Parathyroid adenoma (tissue), 2 donors: ENCODE results near the gene ADAMTS7.
"Not testable (repeated sequence)": the region's sequence is repeated elsewhere in the genome, so short reads cannot be mapped to it uniquely, and the experiment has no call there.

Source experiments
- H2AFZ ChIP-seq: fragments of 300-600 bp; sonication (generic); one replicate; pipeline ENCODE4 v1.7.0; 2017; ENCODE audit warnings: antibody characterized with exemption, mild to moderate bottlenecking
- H3K27ac ChIP-seq: fragments of 300-600 bp; sonication (generic); one replicate; pipeline ENCODE4 v1.7.0; 2017
- H3K27me3 ChIP-seq: fragments of 300-600 bp; sonication (generic); one replicate; pipeline ENCODE4 v1.7.0; 2017; ENCODE audit warnings: low read length; ENCODE audit not compliant: control insufficient read depth, insufficient read depth
- H3K36me3 ChIP-seq: fragments of 300-600 bp; sonication (generic); one replicate; pipeline ENCODE4 v1.7.0; 2017; ENCODE audit warnings: low read length; ENCODE audit not compliant: control insufficient read depth, insufficient read depth
- H3K4me1 ChIP-seq: fragments of 300-600 bp; sonication (generic); one replicate; pipeline ENCODE4 v1.7.0; 2017; ENCODE audit warnings: control low read depth
- H3K4me2 ChIP-seq: fragments of 300-600 bp; sonication (generic); one replicate; pipeline ENCODE4 v1.7.0; 2017; ENCODE audit warnings: low read length
- H3K4me3 ChIP-seq: fragments of 300-600 bp; sonication (generic); one replicate; pipeline ENCODE4 v1.7.0; 2017; ENCODE audit warnings: low read depth, low read length
- H3K79me2 ChIP-seq: fragments of 300-600 bp; sonication (generic); one replicate; pipeline ENCODE4 v1.7.0; 2017; ENCODE audit warnings: control low read depth
- H3K9ac ChIP-seq: fragments of 300-600 bp; sonication (generic); one replicate; pipeline ENCODE4 v1.7.0; 2017; ENCODE audit warnings: mild to moderate bottlenecking
- H3K9me3 ChIP-seq: fragments of 300-600 bp; sonication (generic); one replicate; pipeline ENCODE4 v1.7.0; 2017; ENCODE audit warnings: low read length; ENCODE audit not compliant: control insufficient read depth
- TF ChIP-seq, protein P1 (sequence below): fragments of 300-600 bp; sonication (generic); IDR thresholded peaks from one replicate; pipeline ENCODE4 v1.7.0; 2017; ENCODE audit warnings: antibody characterized with exemption, mild to moderate bottlenecking
- donor health status: primary hyperparathyroidism.

ADAMTS7 gene

DNA sequence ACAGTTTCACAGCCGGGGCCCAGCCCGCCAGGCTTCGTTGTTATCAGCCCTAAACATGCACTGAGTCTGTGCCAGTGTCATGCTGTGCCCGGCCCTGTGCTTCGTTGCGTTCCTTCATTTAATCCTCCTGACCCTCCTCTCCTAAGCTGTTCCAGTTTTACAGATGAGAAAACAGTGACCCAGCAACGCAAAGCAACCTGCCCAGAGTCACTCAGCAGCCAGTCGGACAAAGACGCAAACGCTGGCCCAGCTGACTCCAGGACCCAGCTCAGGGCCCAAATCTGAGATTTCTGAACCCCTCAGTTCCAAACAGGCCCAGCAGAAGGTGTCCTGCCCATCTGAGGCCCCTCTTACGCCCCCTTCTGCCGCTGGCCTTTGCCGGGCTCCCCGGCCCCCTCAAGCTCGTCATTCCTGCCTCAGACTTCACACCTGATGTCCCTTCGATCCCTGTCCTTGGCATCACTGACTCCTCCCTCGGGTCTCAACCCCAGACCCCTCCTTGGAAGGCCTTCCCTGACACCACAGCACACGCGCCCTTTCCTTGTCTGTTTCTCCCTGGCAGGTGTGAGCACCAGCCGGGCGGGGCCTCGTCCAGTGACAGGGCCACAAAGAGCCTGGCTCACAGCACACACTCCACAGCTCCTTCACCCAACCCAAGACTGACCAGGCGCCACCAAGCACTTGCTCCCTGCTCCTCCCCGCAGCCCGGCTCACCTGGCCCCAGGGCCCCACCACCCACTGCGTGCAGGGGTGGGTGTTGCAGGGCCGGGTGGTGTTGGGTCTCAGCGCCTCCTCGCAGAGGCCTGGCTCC is 48.1 kb downstream of the ADAMTS7 start:
- no peaks in the 10 kb centered on the region for H3K9me3 ChIP-seq
- no peaks in the 10 kb centered on the region for H3K27me3 ChIP-seq
- no peak overlapping the region for H2AFZ ChIP-seq
- no peaks in the 10 kb centered on the region for H3K36me3 ChIP-seq
- H3K4me3 ChIP-seq: no peak overlapping the region
- H3K27ac ChIP-seq: no peak overlapping the region
- TF ChIP-seq, protein P1, sequence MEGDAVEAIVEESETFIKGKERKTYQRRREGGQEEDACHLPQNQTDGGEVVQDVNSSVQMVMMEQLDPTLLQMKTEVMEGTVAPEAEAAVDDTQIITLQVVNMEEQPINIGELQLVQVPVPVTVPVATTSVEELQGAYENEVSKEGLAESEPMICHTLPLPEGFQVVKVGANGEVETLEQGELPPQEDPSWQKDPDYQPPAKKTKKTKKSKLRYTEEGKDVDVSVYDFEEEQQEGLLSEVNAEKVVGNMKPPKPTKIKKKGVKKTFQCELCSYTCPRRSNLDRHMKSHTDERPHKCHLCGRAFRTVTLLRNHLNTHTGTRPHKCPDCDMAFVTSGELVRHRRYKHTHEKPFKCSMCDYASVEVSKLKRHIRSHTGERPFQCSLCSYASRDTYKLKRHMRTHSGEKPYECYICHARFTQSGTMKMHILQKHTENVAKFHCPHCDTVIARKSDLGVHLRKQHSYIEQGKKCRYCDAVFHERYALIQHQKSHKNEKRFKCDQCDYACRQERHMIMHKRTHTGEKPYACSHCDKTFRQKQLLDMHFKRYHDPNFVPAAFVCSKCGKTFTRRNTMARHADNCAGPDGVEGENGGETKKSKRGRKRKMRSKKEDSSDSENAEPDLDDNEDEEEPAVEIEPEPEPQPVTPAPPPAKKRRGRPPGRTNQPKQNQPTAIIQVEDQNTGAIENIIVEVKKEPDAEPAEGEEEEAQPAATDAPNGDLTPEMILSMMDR: no peak
- no peak overlapping the region for H3K9ac ChIP-seq
- H3K79me2 ChIP-seq: no peaks in the 10 kb centered on the region
- H3K4me1 ChIP-seq: no peaks in the 10 kb centered on the region
- H3K4me2 ChIP-seq: no peak overlapping the region

DNA sequence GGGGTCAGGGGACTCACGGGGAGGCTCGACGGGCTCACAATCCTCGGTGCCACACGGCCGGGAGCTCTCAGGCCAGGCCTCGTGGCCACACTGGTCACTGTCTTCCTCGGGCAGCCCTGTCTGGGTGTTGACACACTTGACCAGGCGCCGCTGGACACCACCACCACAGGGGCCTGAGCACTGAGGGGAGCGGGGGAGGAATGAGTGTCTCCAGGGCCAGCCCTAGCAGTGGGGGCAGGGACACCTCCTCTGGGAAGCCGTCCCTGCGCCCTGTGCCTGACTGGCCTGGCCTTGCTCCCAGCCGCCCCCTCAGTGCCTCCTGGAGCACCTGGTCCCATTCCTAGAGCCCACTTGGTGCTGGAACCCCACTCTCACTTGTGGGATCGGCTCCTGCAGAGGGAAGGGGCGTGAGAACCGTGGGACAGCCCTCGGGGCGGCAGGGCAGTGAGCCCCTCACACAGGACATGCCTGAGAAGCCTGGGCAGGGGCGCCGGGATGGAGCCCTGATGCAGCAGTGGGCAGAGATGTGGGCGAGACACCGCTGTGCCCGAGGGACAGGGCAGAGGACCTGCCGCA is 48.8 kb downstream of the ADAMTS7 start:
- H3K4me1 ChIP-seq, H3K4me3 ChIP-seq, H3K27me3 ChIP-seq, H3K27ac ChIP-seq, H2AFZ ChIP-seq, H3K9ac ChIP-seq, H3K79me2 ChIP-seq, H3K4me2 ChIP-seq, H3K36me3 ChIP-seq, H3K9me3 ChIP-seq: not testable (repeated sequence)

DNA sequence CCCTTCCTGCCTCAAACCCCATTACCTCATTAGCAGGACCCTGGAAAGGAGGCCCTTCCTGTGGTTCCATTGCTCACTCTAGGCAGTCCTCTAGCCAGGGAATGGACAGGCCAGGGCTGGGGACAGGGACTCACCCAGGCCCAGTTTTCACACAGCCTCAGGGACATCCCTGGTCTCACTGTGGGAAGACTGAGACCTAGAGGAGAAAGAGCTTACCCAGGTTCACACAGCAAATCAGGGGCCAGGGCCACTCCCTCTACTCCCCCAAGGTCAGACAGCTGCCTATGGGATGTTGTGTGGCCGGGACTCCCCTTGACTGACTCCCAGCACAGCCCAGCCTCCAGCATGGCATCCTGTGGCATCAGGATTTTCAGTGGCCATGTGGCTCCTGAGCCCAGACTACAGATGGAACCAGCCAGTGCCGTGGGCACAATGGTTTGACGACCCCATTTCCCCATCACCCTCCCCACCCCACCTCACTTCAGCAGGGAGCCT is 49.3 kb downstream of the ADAMTS7 start:
- no peaks in the 10 kb centered on the region for H3K4me1 ChIP-seq
- no peaks in the 10 kb centered on the region for H3K9me3 ChIP-seq
- H3K27me3 ChIP-seq: no peaks in the 10 kb centered on the region
- no peak overlapping the region for H2AFZ ChIP-seq
- H3K36me3 ChIP-seq: no peaks in the 10 kb centered on the region
- H3K27ac ChIP-seq: no peak overlapping the region
- H3K4me3 ChIP-seq: no peak overlapping the region
- H3K79me2 ChIP-seq: no peaks in the 10 kb centered on the region
- TF ChIP-seq, protein P1: no peak
- no peak overlapping the region for H3K4me2 ChIP-seq
- no peak overlapping the region for H3K9ac ChIP-seq

DNA sequence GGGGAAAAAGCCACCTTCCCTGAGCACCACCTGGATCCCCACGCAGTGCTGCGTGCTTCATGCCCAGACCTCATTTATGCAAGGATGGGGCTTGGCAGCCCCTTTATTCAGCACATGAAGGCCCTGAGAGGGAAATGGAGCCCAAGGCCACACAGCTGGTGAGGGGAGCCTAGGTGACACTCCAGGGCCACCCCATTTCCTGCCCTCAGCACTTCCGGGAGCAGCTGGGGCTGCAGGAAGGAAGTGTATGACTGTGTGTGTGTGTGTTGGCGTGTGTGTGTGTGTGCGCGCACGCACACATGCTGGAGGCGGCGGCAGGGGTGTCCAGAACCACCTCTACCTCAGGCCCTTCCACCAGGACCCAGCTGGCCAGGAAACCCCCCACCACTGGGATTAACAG is 49.8 kb downstream of the ADAMTS7 start:
- H3K4me1 ChIP-seq, H3K79me2 ChIP-seq, H3K4me3 ChIP-seq, H3K27me3 ChIP-seq, H3K9me3 ChIP-seq, H3K4me2 ChIP-seq, H2AFZ ChIP-seq, H3K27ac ChIP-seq, H3K36me3 ChIP-seq, H3K9ac ChIP-seq: not testable (repeated sequence)

DNA sequence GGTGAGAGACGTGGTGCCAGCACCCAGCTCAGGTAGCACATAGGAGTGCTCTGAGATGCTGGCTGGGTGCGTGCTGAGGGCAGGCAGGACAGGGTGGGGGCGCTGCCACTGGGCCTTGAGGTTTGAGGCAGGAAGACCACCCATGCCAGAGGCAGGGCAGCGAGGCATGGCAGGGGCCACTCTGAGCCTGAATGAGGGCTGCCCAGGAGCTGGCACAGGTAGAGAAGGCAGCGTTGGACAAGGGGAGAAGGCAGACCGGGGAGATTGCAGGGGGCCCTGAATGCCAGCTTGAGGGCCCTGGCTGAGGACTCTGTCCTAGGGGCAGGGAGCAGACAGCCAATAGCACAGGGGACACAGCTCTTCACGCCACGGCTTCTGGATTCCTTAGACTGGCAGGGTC is 50.2 kb downstream of the ADAMTS7 start:
- H3K9me3 ChIP-seq: no peaks in the 10 kb centered on the region
- no peak overlapping the region for H3K27ac ChIP-seq
- no peak overlapping the region for H3K9ac ChIP-seq
- no peaks in the 10 kb centered on the region for H3K27me3 ChIP-seq
- no peak overlapping the region for H3K4me3 ChIP-seq
- H3K79me2 ChIP-seq: no peaks in the 10 kb centered on the region
- no peak overlapping the region for H2AFZ ChIP-seq
- no peaks in the 10 kb centered on the region for H3K36me3 ChIP-seq
- H3K4me2 ChIP-seq: no peak overlapping the region
- no peaks in the 10 kb centered on the region for H3K4me1 ChIP-seq
- TF ChIP-seq, protein P1: no peak

DNA sequence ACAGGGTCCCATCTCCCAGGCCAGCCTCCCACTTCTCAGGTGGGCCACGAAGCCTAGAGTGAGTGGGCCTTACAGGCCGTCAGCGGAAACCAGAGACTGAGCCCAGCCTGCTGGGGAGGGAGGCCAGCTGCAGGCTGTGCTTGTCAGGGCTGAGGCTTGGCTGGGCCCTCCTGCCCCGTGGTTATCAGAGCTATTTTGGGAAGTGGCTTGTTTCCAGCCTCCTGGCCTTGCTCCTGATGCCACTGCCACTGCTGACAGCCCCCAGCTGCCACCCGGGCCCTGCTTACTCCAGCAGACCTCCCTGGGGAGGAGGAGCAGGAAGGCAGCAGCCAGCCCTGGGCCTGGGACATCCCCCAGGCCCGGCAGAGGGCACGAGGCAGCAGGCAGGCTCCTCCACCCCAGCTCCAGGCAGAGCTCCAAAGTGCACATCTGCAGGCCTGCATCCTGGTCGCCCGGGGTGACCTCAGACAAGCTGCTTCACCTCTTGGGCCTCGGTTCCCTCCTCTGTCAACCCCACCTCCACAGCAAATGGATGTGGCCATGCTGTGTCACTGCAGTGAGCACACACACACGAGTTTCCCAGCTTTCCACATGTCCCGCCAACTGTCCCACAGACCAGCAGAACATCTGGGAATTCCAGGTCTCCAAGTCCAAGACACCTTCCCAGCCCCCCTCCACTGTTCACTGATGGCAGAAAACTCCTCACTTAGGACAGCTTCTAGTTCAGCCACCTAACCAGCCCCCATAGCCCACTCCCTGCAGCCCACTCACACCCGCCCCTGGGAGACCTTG is 51.0 kb downstream of the ADAMTS7 start:
- not testable (repeated sequence) for H3K36me3 ChIP-seq, H3K27ac ChIP-seq, H3K4me1 ChIP-seq, H3K27me3 ChIP-seq, H3K9ac ChIP-seq, H3K4me3 ChIP-seq, H3K9me3 ChIP-seq, H3K4me2 ChIP-seq, H3K79me2 ChIP-seq, H2AFZ ChIP-seq

DNA sequence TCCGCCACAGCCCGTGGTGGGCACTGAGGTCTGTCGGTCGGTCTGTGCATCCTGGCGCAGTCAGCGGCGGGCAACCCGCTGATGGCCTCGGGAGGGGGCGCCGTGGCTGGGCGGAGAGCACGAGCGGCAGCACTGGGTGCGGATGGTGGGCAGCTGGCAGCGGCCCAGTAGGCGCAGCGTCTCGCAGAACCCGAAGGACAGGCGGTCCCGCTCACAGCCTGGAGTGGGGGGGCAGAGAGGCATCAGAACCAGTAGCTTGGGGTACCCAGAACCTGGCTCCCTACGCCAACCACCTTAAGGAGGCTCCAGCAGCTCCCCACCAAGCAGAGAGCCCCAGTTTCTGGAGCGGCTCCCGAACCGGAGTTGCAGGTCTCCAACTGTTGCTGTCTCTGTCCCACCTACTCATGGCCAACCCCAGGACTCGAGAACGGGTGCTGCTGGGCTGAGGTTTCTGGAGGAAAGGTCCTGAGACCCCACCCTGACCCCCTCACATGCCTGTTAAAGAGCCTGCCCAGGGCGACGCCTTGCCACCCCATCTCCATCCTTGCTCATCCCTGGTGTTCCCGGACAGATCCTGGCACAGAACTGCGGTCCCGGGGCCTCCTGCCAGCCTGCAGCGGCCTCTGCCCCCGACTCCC is 51.8 kb downstream of the ADAMTS7 start:
- H2AFZ ChIP-seq, H3K79me2 ChIP-seq, H3K27ac ChIP-seq, H3K36me3 ChIP-seq, H3K27me3 ChIP-seq, H3K4me2 ChIP-seq, H3K9me3 ChIP-seq, H3K4me1 ChIP-seq, H3K4me3 ChIP-seq, H3K9ac ChIP-seq: not testable (repeated sequence)
